MCF 10A (cell line): ENCODE data around the gene ZNF211. TPM values are rescaled to one million over a fixed set of nuclear protein-coding genes. Genes with fewer than 3 reads are reported as not detected.

Experiments
- BruUV-seq: library from RNA; stranded (reverse); fragments of 400-500 nt; replicated peaks from 2 replicates; lab custom pipeline; 2021; lab: Mats Ljungman, UMichigan
- CTCF ChIA-PET: fragments of 300-600 bp; sonication (Branson Sonifier 250); formaldehyde crosslinking; extraction: SDS; loops from one replicate; lab custom pipeline; 2021; ENCODE audit warnings: antibody characterized with exemption, inconsistent platforms; lab: Yijun Ruan, JAX
- POLR2A ChIA-PET: fragments of 300-600, 350-650 bp; sonication (Branson Sonifier 250); formaldehyde crosslinking; extraction: SDS; loops from one replicate; lab custom pipeline; 2020; ENCODE audit warnings: antibody characterized with exemption, inconsistent platforms; lab: Yijun Ruan, JAX
- DNase-seq: peaks from one replicate; pipeline ENCODE4 v3.0.0-alpha.2; 2018; ENCODE audit not compliant: unreplicated experiment
- H3K27ac Mint-ChIP-seq: one replicate; pipeline ENCODE4 v1.8.0; 2022; ENCODE audit warnings: mild to moderate bottlenecking, low read depth, mixed read lengths; ENCODE audit not compliant: unreplicated experiment
- H3K27me3 Mint-ChIP-seq: one replicate; pipeline ENCODE4 v1.8.0; 2022; ENCODE audit warnings: mixed read lengths; ENCODE audit not compliant: insufficient read depth, unreplicated experiment
- H3K36me3 Mint-ChIP-seq: one replicate; pipeline ENCODE4 v1.8.0; 2022; ENCODE audit warnings: mild to moderate bottlenecking, moderate library complexity, mixed read lengths; ENCODE audit not compliant: insufficient read depth, unreplicated experiment
- H3K4me1 Mint-ChIP-seq: one replicate; pipeline ENCODE4 v1.8.0; 2022; ENCODE audit warnings: mixed read lengths; ENCODE audit not compliant: insufficient read depth, unreplicated experiment
- H3K4me3 Mint-ChIP-seq: one replicate; pipeline ENCODE4 v1.8.0; 2022; ENCODE audit warnings: mild to moderate bottlenecking, moderate library complexity, mixed read lengths; ENCODE audit not compliant: unreplicated experiment
- H3K9me3 Mint-ChIP-seq: one replicate; pipeline ENCODE4 v1.8.0; 2022; ENCODE audit warnings: mixed read lengths; ENCODE audit not compliant: unreplicated experiment
- CTCF ChIP-seq: fragments of 200-600 bp; IDR thresholded peaks from one replicate; pipeline ENCODE4 v1.8.0; 2022; ENCODE audit warnings: antibody characterized with exemption, mild to moderate bottlenecking; ENCODE audit not compliant: unreplicated experiment
- intact Hi-C: fragments of 100-400 bp; cut with micrococcal nuclease; formaldehyde crosslinking; loops from 2 replicates; pipeline ENCODE4 v1.14.1; 2022
- total RNA-seq: library from RNA; stranded (reverse); gene quantifications from 2 replicates; pipeline ENCODE4 v1.2.3, GENCODE V29; 2022

The ZNF211 gene
- total RNA-seq, 1 experiment from 2014 or later, result 5.7 TPM

GRCh38 chr19:57633832-57634131 is 814 bp downstream of the ZNF211 start:
- intact Hi-C loops, result no loop called here
- ChIA-PET POLR2A (interaction anchor here (0.6 to 2.2 kb wide), 7 partner anchors 9 to 136 kb away, joined by 3 to 16 read pairs (median 4); partner anchors contain the start of genes ZNF134, ZNF551 and ZNF586), CTCF (interaction anchor here (1.1 kb wide), 1 partner anchor 595 kb away, joined by 3 read pairs; the partner anchor contains the start of gene ZNF544)
- Mint-ChIP-seq H3K27me3 (no peaks in the 10 kb centered on the region), H3K4me1 (peaks cover 16% of the 10 kb centered on the region), H3K27ac (peak overlapping the region; percentile 94), H3K9me3 (peaks cover 21% of the 10 kb centered on the region), H3K4me3 (peak overlapping the region; percentile 96), H3K36me3 (peaks cover 34% of the 10 kb centered on the region)
- TF ChIP-seq CTCF, result no peak
- TSS peak; percentile 22 for BruUV-seq
- no peak for DNase-seq

GRCh38 chr19:57637379-57637778 is 4.4 kb downstream of the ZNF211 start:
- intact Hi-C loops, result no loop called here
- no TSS peak for BruUV-seq
- Mint-ChIP-seq H3K4me3 (no peak overlapping the region), H3K9me3 (peaks cover 31% of the 10 kb centered on the region), H3K27me3 (no peaks in the 10 kb centered on the region), H3K4me1 (peaks cover 16% of the 10 kb centered on the region), H3K27ac (no peak overlapping the region), H3K36me3 (peaks cover 69% of the 10 kb centered on the region)
- ChIA-PET CTCF (interaction anchor here (0.6 kb wide), 1 partner anchor 53 kb away, joined by 6 read pairs; no protein-coding TSS in a partner anchor), POLR2A (interaction anchor here (0.7 to 1.0 kb wide), 2 partner anchors 44 to 182 kb away, joined by 3 to 4 read pairs; partner anchors contain the start of gene ZNF551)
- no peak for DNase-seq
- no peak for TF ChIP-seq CTCF

GRCh38 chr19:57641715-57642234 is 8.8 kb downstream of the ZNF211 start:
- BruUV-seq, result no TSS peak
- Mint-ChIP-seq H3K36me3 (peaks cover 49% of the 10 kb centered on the region), H3K27ac (no peak overlapping the region), H3K9me3 (peaks cover 36% of the 10 kb centered on the region), H3K4me3 (no peak overlapping the region), H3K4me1 (no peaks in the 10 kb centered on the region), H3K27me3 (no peaks in the 10 kb centered on the region)
- intact Hi-C loops, result no loop called here
- ChIA-PET CTCF (no interaction called here), POLR2A (interaction anchor here (3.0 kb wide), 1 partner anchor 8 kb away, joined by 13 read pairs; the partner anchor contains the start of gene ZNF211)
- no peak for DNase-seq
- no peak for TF ChIP-seq CTCF

GRCh38 chr19:57642396-57643046 is 9.6 kb downstream of the ZNF211 start:
- DNase-seq, result no peak
- POLR2A ChIA-PET, result interaction anchor here (3.0 kb wide), 1 partner anchor 9 kb away, joined by 13 read pairs; the partner anchor contains the start of gene ZNF211
- intact Hi-C loops, result no loop called here
- H3K27me3 Mint-ChIP-seq, result no peaks in the 10 kb centered on the region
- BruUV-seq, result no TSS peak
- no peak overlapping the region for H3K27ac Mint-ChIP-seq
- H3K36me3 Mint-ChIP-seq, result peaks cover 46% of the 10 kb centered on the region
- TF ChIP-seq CTCF, result no peak
- H3K4me3 Mint-ChIP-seq, result no peak overlapping the region
- CTCF ChIA-PET, result interaction anchor here (0.6 kb wide), 1 partner anchor 261 kb away, joined by 3 read pairs; no protein-coding TSS in a partner anchor
- H3K4me1 Mint-ChIP-seq, result no peaks in the 10 kb centered on the region
- H3K9me3 Mint-ChIP-seq, result peaks cover 36% of the 10 kb centered on the region
